ENCODE measurements around the gene LMCD1. TPM values are rescaled to one million over a fixed set of nuclear protein-coding genes. Genes with fewer than 3 reads are reported as not detected.

Gene LMCD1
- total RNA-seq, 1 donor from 2014 or later, result 174 TPM

- TF ChIP-seq, protein P1, sequence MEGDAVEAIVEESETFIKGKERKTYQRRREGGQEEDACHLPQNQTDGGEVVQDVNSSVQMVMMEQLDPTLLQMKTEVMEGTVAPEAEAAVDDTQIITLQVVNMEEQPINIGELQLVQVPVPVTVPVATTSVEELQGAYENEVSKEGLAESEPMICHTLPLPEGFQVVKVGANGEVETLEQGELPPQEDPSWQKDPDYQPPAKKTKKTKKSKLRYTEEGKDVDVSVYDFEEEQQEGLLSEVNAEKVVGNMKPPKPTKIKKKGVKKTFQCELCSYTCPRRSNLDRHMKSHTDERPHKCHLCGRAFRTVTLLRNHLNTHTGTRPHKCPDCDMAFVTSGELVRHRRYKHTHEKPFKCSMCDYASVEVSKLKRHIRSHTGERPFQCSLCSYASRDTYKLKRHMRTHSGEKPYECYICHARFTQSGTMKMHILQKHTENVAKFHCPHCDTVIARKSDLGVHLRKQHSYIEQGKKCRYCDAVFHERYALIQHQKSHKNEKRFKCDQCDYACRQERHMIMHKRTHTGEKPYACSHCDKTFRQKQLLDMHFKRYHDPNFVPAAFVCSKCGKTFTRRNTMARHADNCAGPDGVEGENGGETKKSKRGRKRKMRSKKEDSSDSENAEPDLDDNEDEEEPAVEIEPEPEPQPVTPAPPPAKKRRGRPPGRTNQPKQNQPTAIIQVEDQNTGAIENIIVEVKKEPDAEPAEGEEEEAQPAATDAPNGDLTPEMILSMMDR (IDR thresholded peaks at IDR 0.05), result peak; percentile 90
- intact Hi-C loops (cut with DNase I), result loop anchor here (5.0 kb wide), 1 partner anchor 181 kb away; no protein-coding TSS in a partner anchor
- Histone ChIP-seq H3K27ac (no peak overlapping the region), H3K4me1 (peaks cover 8% of the 10 kb centered on the region), H3K9me3 (no peaks in the 10 kb centered on the region), H3K36me3 (no peaks in the 10 kb centered on the region), H3K4me3 (no peak overlapping the region), H3K27me3 (no peaks in the 10 kb centered on the region)
- peak; percentile 78 for DNase-seq
- peak; percentile 85 for ATAC-seq
Measured at GRCh38 chr3:8622873-8623691, 121.5 kb downstream of the LMCD1 start.

- Histone ChIP-seq H3K27ac (no peak overlapping the region), H3K27me3 (no peaks in the 10 kb centered on the region), H3K9me3 (no peaks in the 10 kb centered on the region), H3K4me3 (no peak overlapping the region), H3K4me1 (peaks cover 8% of the 10 kb centered on the region), H3K36me3 (no peaks in the 10 kb centered on the region)
- DNase-seq, result peak; percentile 40
- intact Hi-C loops (cut with DNase I), result loop anchor here (5.0 kb wide), 1 partner anchor 181 kb away; no protein-coding TSS in a partner anchor
- no peak for ATAC-seq
- TF ChIP-seq, protein P1 (IDR thresholded peaks at IDR 0.05), result no peak
Measured at GRCh38 chr3:8623741-8624140, 122.1 kb downstream of the LMCD1 start.

Other genes starting within 250 kb of the LMCD1 start
- not detected for gene SSUH2, start 143.0 kb downstream of the LMCD1 start, total RNA-seq
- gene CAV3, start 232.0 kb downstream of the LMCD1 start, total RNA-seq, result 0.32 TPM

Measured in upper lobe of right lung (tissue), 1 donor.